ENCODE measurements around the gene ADCY9. TPM values are rescaled to one million over a fixed set of nuclear protein-coding genes. Genes with fewer than 3 reads are reported as not detected.

ADCY9 gene
- polyA plus RNA-seq, 3 donors = 0.44 to 9.3 (median 0.67) TPM

- Histone ChIP-seq H4K20me1 (ENCODE audit: insufficient read depth, low read length) (no peaks in the 10 kb centered on the region), H3K4me3 (replicated peaks in 1 of 3; ENCODE audit: low read depth in 2 of 3, low read length in 3 of 3) (no peak overlapping the region), H3K36me3 (replicated peaks in 1 of 2; ENCODE audit: control insufficient read depth in 1 of 2, insufficient read depth in 2 of 2, low read length in 2 of 2) (no peaks in the 10 kb centered on the region), H2AFZ (ENCODE audit: insufficient read depth, low read depth, low read length, poor library complexity, severe bottlenecking) (no peak overlapping the region), H3K27me3 (ENCODE audit: control insufficient read depth in 2 of 2, insufficient read depth in 2 of 2, low read length in 2 of 2) (no peaks in the 10 kb centered on the region), H3K9ac (ENCODE audit: insufficient read depth, low read length, poor library complexity, severe bottlenecking) (no peak overlapping the region), H3K9me3 (replicated peaks in 1 of 2; ENCODE audit: control insufficient read depth in 1 of 2, insufficient read depth in 1 of 2, low read length in 2 of 2) (no peaks in the 10 kb centered on the region), H3K27ac (ENCODE audit: low read depth in 1 of 2, low read length in 2 of 2) (no peak overlapping the region), H3K4me2 (replicated peaks; ENCODE audit: extremely low read depth, low read length, poor library complexity, severe bottlenecking) (no peak overlapping the region), H3K79me2 (ENCODE audit: insufficient read depth, low read length) (no peaks in the 10 kb centered on the region), H3K4me1 (ENCODE audit: control insufficient read depth in 1 of 2, insufficient read depth in 2 of 2, low read length in 2 of 2) (peaks cover 23 to 30% of the 10 kb centered on the region in 2 donors)
- no peak for DNase-seq
- 100% methylated on average over 1 of the region's 4 CpGs for WGBS (ENCODE audit: insufficient coverage)
- H3K36me3 Mint-ChIP-seq = peaks cover 2 to 4% of the 10 kb centered on the region in 2 donors
- intact Hi-C loops (cut with micrococcal nuclease) = loop anchor here in 1 of 2 donors (5.0 kb wide), 1 partner anchor 37 kb away; no protein-coding TSS in a partner anchor
- H3K27ac Mint-ChIP-seq = no peak overlapping the region
- peaks cover 0 to 2% (median 2%) of the 10 kb centered on the region in 3 donors for H3K27me3 Mint-ChIP-seq (ENCODE audit: low read depth in 3 of 3)
- no peaks in the 10 kb centered on the region for H3K9me3 Mint-ChIP-seq
- H3K4me3 Mint-ChIP-seq = no peak overlapping the region
- TF ChIP-seq CTCF (IDR thresholded peaks at IDR 0.05) = no peak
- H3K4me1 Mint-ChIP-seq = peaks cover 39% of the 10 kb centered on the region
Observed at GRCh38 chr16:4034963-4035362, 81.3 kb downstream of the ADCY9 start.

GRCh38 chr16:4033951-4034350 is 82.3 kb downstream of the ADCY9 start:
- H3K36me3 Mint-ChIP-seq = peaks cover 4 to 7% of the 10 kb centered on the region in 2 donors
- 95% methylated on average over 10 of the region's 10 CpGs for WGBS (ENCODE audit: insufficient coverage)
- peaks cover 0 to 2% (median 2%) of the 10 kb centered on the region in 3 donors for H3K27me3 Mint-ChIP-seq (ENCODE audit: low read depth in 3 of 3)
- H2AFZ ChIP-seq (ENCODE audit: insufficient read depth, low read depth, low read length, poor library complexity, severe bottlenecking) = no peak overlapping the region
- H3K4me1 Mint-ChIP-seq = peaks cover 39% of the 10 kb centered on the region
- intact Hi-C loops (cut with micrococcal nuclease) = no loop called here
- no peaks in the 10 kb centered on the region for H3K27me3 ChIP-seq (ENCODE audit: control insufficient read depth in 2 of 2, insufficient read depth in 2 of 2, low read length in 2 of 2)
- H4K20me1 ChIP-seq (ENCODE audit: insufficient read depth, low read length) = no peaks in the 10 kb centered on the region
- no peak for TF ChIP-seq CTCF (IDR thresholded peaks at IDR 0.05)
- H3K27ac Mint-ChIP-seq = no peak overlapping the region
- no peak for DNase-seq
- H3K9me3 ChIP-seq (replicated peaks in 1 of 2; ENCODE audit: control insufficient read depth in 1 of 2, insufficient read depth in 1 of 2, low read length in 2 of 2) = no peaks in the 10 kb centered on the region
- H3K4me3 Mint-ChIP-seq = no peak overlapping the region
- no peaks in the 10 kb centered on the region for H3K79me2 ChIP-seq (ENCODE audit: insufficient read depth, low read length)
- H3K4me3 ChIP-seq (replicated peaks in 1 of 3; ENCODE audit: low read depth in 2 of 3, low read length in 3 of 3) = no peak overlapping the region
- H3K9ac ChIP-seq (ENCODE audit: insufficient read depth, low read length, poor library complexity, severe bottlenecking) = no peak overlapping the region
- no peaks in the 10 kb centered on the region for H3K36me3 ChIP-seq (replicated peaks in 1 of 2; ENCODE audit: control insufficient read depth in 1 of 2, insufficient read depth in 2 of 2, low read length in 2 of 2)
- no peak overlapping the region for H3K27ac ChIP-seq (ENCODE audit: low read depth in 1 of 2, low read length in 2 of 2)
- no peak overlapping the region for H3K4me2 ChIP-seq (replicated peaks; ENCODE audit: extremely low read depth, low read length, poor library complexity, severe bottlenecking)
- no peaks in the 10 kb centered on the region for H3K9me3 Mint-ChIP-seq
- peaks cover 23 to 30% of the 10 kb centered on the region in 2 donors for H3K4me1 ChIP-seq (ENCODE audit: control insufficient read depth in 1 of 2, insufficient read depth in 2 of 2, low read length in 2 of 2)

Measured in CD14-positive monocyte (primary cell).